Stimulated activated effector memory CD8-positive, alpha-beta T cell treated with anti-CD3 and anti-CD28 coated beads, Interleukin-12 subunit alpha, Interleukin-12 subunit beta, amount 100 ng/mL, for 72 hours (primary cell): ENCODE data around the gene MBTPS1.
A peak's percentile ranks its signal among the peaks of the same experiment; 100 is the strongest.

ENCODE experiments used
- ATAC-seq: fragments of 150-1000 bp; cut with Tn5 transposase; 2 replicates; pipeline ENCODE4 v1.10.0; 2021
- DNase-seq, 2 donors: peaks; one replicate each; pipeline ENCODE4 v3.0.0; 2021 to 2022; ENCODE audit warnings: low spot score in 2 of 2
- H3K27ac Mint-ChIP-seq: one replicate; pipeline ENCODE4 v1.8.0; 2022; ENCODE audit warnings: mild to moderate bottlenecking, mixed read lengths
- H3K36me3 Mint-ChIP-seq: one replicate; pipeline ENCODE4 v1.8.0; 2022; ENCODE audit warnings: mild to moderate bottlenecking, mixed read lengths
- H3K4me1 Mint-ChIP-seq: one replicate; pipeline ENCODE4 v1.8.0; 2022; ENCODE audit warnings: mixed read lengths
- H3K4me3 Mint-ChIP-seq: one replicate; pipeline ENCODE4 v1.8.0; 2022; ENCODE audit warnings: mild to moderate bottlenecking, mixed read lengths
- H3K9me3 Mint-ChIP-seq: one replicate; pipeline ENCODE4 v1.8.0; 2022; ENCODE audit warnings: mixed read lengths

Gene MBTPS1

GRCh38 chr16:84116720-84117493 is at the start of gene MBTPS1:
TSS of gene MBTPS1 (minus strand) at chr16:84116942. CDS start at chr16:84101783, 15,159 bp downstream.
- Mint-ChIP-seq H3K27ac (peak within 1 kb of the TSS; percentile 92), H3K4me1 (peaks cover 14% of the 10 kb centered on the region), H3K4me3 (peak within 1 kb of the TSS; percentile 81), H3K36me3 (peaks cover 21% of the 10 kb centered on the region), H3K9me3 (no peaks in the 10 kb centered on the region)
- ATAC-seq (peak; percentile 95), DNase-seq (peak; percentile 98)

- ATAC-seq (no peak), DNase-seq (no peak)
- Mint-ChIP-seq H3K27ac (no peak overlapping the region), H3K4me3 (no peak overlapping the region), H3K4me1 (peaks cover 11% of the 10 kb centered on the region), H3K36me3 (peaks cover 6% of the 10 kb centered on the region), H3K9me3 (no peaks in the 10 kb centered on the region)
Measured at GRCh38 chr16:84165746-84166145, 49.0 kb upstream of the MBTPS1 start.

GRCh38 chr16:84161801-84162200 is 45.1 kb upstream of the MBTPS1 start:
- Mint-ChIP-seq H3K9me3 (no peaks in the 10 kb centered on the region), H3K4me3 (no peak overlapping the region), H3K27ac (no peak overlapping the region), H3K4me1 (peaks cover 9% of the 10 kb centered on the region), H3K36me3 (peaks cover 3% of the 10 kb centered on the region)
- DNase-seq = no peak
- ATAC-seq = no peak

GRCh38 chr16:84161037-84161436 is 44.3 kb upstream of the MBTPS1 start:
- Mint-ChIP-seq H3K4me1 (peaks cover 5% of the 10 kb centered on the region), H3K9me3 (no peaks in the 10 kb centered on the region), H3K4me3 (no peak overlapping the region), H3K36me3 (no peaks in the 10 kb centered on the region), H3K27ac (no peak overlapping the region)
- no peak for ATAC-seq
- no peak for DNase-seq

- Mint-ChIP-seq H3K4me1 (no peaks in the 10 kb centered on the region), H3K27ac (no peak overlapping the region), H3K36me3 (no peaks in the 10 kb centered on the region), H3K9me3 (no peaks in the 10 kb centered on the region), H3K4me3 (no peak overlapping the region)
- ATAC-seq (no peak), DNase-seq (no peak)
Measured at GRCh38 chr16:84159800-84160199, 43.1 kb upstream of the MBTPS1 start.

GRCh38 chr16:84159007-84159406 is 42.3 kb upstream of the MBTPS1 start:
- ATAC-seq = no peak
- H3K36me3 Mint-ChIP-seq = no peaks in the 10 kb centered on the region
- no peak overlapping the region for H3K4me3 Mint-ChIP-seq
- no peak for DNase-seq
- no peaks in the 10 kb centered on the region for H3K4me1 Mint-ChIP-seq
- H3K9me3 Mint-ChIP-seq = no peaks in the 10 kb centered on the region
- no peak overlapping the region for H3K27ac Mint-ChIP-seq

- no peaks in the 10 kb centered on the region for H3K4me1 Mint-ChIP-seq
- H3K9me3 Mint-ChIP-seq = no peaks in the 10 kb centered on the region
- H3K36me3 Mint-ChIP-seq = no peaks in the 10 kb centered on the region
Measured at GRCh38 chr16:84156342-84156784, 39.6 kb upstream of the MBTPS1 start.

GRCh38 chr16:84155771-84156170 is 39.0 kb upstream of the MBTPS1 start:
- Mint-ChIP-seq H3K4me3 (no peak overlapping the region), H3K36me3 (no peaks in the 10 kb centered on the region), H3K4me1 (no peaks in the 10 kb centered on the region), H3K27ac (no peak overlapping the region), H3K9me3 (no peaks in the 10 kb centered on the region)
- DNase-seq = no peak
- no peak for ATAC-seq

More at GRCh38 chr16:84156342-84156784, 39.6 kb upstream of the MBTPS1 start:
- no peak for ATAC-seq
- DNase-seq = no peak
- H3K4me3 Mint-ChIP-seq = no peak overlapping the region
- no peak overlapping the region for H3K27ac Mint-ChIP-seq

- H3K4me1 Mint-ChIP-seq = no peaks in the 10 kb centered on the region
- ATAC-seq = no peak
- H3K9me3 Mint-ChIP-seq = no peaks in the 10 kb centered on the region
- no peaks in the 10 kb centered on the region for H3K36me3 Mint-ChIP-seq
- DNase-seq = no peak
- no peak overlapping the region for H3K4me3 Mint-ChIP-seq
- no peak overlapping the region for H3K27ac Mint-ChIP-seq
Measured at GRCh38 chr16:84155226-84155625, 38.5 kb upstream of the MBTPS1 start.

GRCh38 chr16:84153660-84154214 is 37.0 kb upstream of the MBTPS1 start:
- Mint-ChIP-seq H3K27ac (no peak overlapping the region), H3K9me3 (no peaks in the 10 kb centered on the region), H3K4me1 (no peaks in the 10 kb centered on the region), H3K36me3 (no peaks in the 10 kb centered on the region), H3K4me3 (no peak overlapping the region)
- DNase-seq (no peak), ATAC-seq (no peak)

- no peak overlapping the region for H3K4me3 Mint-ChIP-seq
- no peaks in the 10 kb centered on the region for H3K4me1 Mint-ChIP-seq
- no peak for ATAC-seq
- no peaks in the 10 kb centered on the region for H3K36me3 Mint-ChIP-seq
- no peaks in the 10 kb centered on the region for H3K9me3 Mint-ChIP-seq
- no peak overlapping the region for H3K27ac Mint-ChIP-seq
- DNase-seq = no peak
Measured at GRCh38 chr16:84150926-84151325, 34.2 kb upstream of the MBTPS1 start.

- Mint-ChIP-seq H3K9me3 (no peaks in the 10 kb centered on the region), H3K4me1 (peaks cover 21% of the 10 kb centered on the region), H3K4me3 (peak within 1 kb of the TSS; percentile 94), H3K36me3 (peaks cover 7% of the 10 kb centered on the region), H3K27ac (peak within 1 kb of the TSS; percentile 88)
- DNase-seq (peak; percentile 97 to 98), ATAC-seq (peak; percentile 90)
Measured at GRCh38 chr16:84144859-84145639, 28.3 kb upstream of the MBTPS1 start, which contains the start of the genes DNAAF1 and HSDL1. TSS of gene DNAAF1 (plus strand) at chr16:84145308. CDS start at chr16:84145441, 133 bp downstream. TSS of gene HSDL1 (minus strand) at chr16:84145177. CDS start at chr16:84131321, 13,856 bp downstream.

GRCh38 chr16:84144209-84144858 is 27.6 kb upstream of the MBTPS1 start:
- Mint-ChIP-seq H3K4me1 (peaks cover 22% of the 10 kb centered on the region), H3K36me3 (peaks cover 7% of the 10 kb centered on the region), H3K4me3 (peak overlapping the region; percentile 94), H3K27ac (peak overlapping the region; percentile 88), H3K9me3 (no peaks in the 10 kb centered on the region)
- peak; percentile 14 to 71 for DNase-seq
- ATAC-seq = peak; percentile 69

GRCh38 chr16:84143784-84144199 is 27.1 kb upstream of the MBTPS1 start:
- H3K4me3 Mint-ChIP-seq = peak overlapping the region; percentile 94
- H3K9me3 Mint-ChIP-seq = no peaks in the 10 kb centered on the region
- peak overlapping the region; percentile 88 for H3K27ac Mint-ChIP-seq
- ATAC-seq = no peak
- H3K36me3 Mint-ChIP-seq = peaks cover 10% of the 10 kb centered on the region
- peaks cover 28% of the 10 kb centered on the region for H3K4me1 Mint-ChIP-seq
- DNase-seq = no peak

GRCh38 chr16:84143081-84143480 is 26.3 kb upstream of the MBTPS1 start:
- Mint-ChIP-seq H3K36me3 (peaks cover 12% of the 10 kb centered on the region), H3K9me3 (no peaks in the 10 kb centered on the region), H3K27ac (no peak overlapping the region), H3K4me3 (peak overlapping the region; percentile 94), H3K4me1 (peaks cover 31% of the 10 kb centered on the region)
- ATAC-seq = no peak
- DNase-seq = no peak
